Omental fat pad (tissue), 4 donors: ENCODE results near the gene RANBP17. TPM values are rescaled to one million over a fixed set of nuclear protein-coding genes. Genes with fewer than 3 reads are reported as not detected.

ENCODE experiments used
- ATAC-seq: fragments of 150-250 bp; one replicate; pipeline ENCODE4 v1.9.1; 2016; ENCODE audit warnings: mild to moderate bottlenecking, moderate library complexity; ENCODE audit not compliant: low FRiP score
- DNase-seq: peaks from one replicate; pipeline ENCODE4 v3.0.0-alpha.2; 2019; ENCODE audit warnings: low spot score
- CTCF ChIP-seq, 3 donors: fragments of 450-650 bp; IDR thresholded peaks; one replicate each; pipeline ENCODE4 v1.5.1; 2016 to 2017; ENCODE audit warnings: antibody characterized with exemption in 3 of 3, mild to moderate bottlenecking in 3 of 3, moderate library complexity in 2 of 3
- total RNA-seq, 4 donors: library from RNA; depleted of rRNA; stranded (reverse); fragments of >200 nt; gene quantifications; one replicate each; pipeline ENCODE4 v1.1.0, GENCODE V29; 2016

RANBP17 gene
- total RNA-seq, 4 donors from 2014 or later, result 0.93 to 10.7 (median 3.8) TPM

GRCh38 chr5:171306781-171307591 lies 445.2 kb downstream of the RANBP17 start:
- ATAC-seq (no peak), DNase-seq (no peak)
- TF ChIP-seq CTCF (IDR thresholded peaks at IDR 0.05), result no peak

GRCh38 chr5:171307789-171308452 lies 446.1 kb downstream of the RANBP17 start:
- no peak for DNase-seq
- no peak for TF ChIP-seq CTCF (IDR thresholded peaks at IDR 0.05)
- ATAC-seq, result no peak

DNA sequence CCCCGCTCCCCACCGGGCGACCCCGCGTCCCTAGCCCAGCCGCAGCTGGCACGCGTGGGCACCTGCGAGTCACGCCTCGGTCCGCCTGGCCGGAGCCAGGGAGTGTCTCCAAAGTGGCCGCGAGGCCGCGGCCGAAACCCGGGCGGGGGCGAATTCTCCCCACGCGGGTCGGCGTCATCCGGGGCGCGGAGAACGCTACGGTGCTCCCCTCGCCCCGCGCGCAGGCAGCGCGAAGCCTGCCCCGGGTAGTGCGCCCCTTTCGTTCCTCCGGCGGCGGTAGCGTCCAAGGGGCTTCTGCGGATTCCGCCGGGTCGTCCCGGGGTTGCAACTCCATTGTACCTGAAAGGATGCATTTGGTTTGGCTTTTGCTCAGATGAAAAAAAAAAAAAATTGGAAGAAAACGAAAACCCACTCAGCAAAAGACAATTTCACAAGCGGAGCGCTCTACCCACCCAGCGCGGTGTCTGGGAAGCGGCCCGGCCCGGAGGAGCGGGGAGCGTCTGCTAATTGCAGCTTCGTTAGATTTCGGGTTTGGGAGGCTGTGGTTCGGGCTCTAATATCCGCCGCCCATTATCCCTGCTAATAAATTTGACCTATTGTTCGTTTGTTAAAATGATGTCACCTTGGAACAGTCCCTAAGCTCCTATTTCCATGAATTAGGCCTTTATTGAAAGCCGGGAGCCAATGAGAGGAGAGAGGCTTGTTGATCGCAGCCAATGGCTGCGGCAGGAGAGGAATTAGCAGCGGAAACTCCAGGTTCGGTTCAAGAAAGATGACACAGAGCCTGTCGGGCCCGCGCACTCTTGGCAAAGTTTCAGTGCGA lies 446.8 kb downstream of the RANBP17 start, which contains the start of gene TLX3:
TSS of gene TLX3 (plus strand) at position 796 of the 823 bp plus-strand sequence. CDS start 118 bp downstream, outside the sequence.
- ATAC-seq, result no peak
- no peak for TF ChIP-seq CTCF (IDR thresholded peaks at IDR 0.05)
- no peak for DNase-seq

DNA sequence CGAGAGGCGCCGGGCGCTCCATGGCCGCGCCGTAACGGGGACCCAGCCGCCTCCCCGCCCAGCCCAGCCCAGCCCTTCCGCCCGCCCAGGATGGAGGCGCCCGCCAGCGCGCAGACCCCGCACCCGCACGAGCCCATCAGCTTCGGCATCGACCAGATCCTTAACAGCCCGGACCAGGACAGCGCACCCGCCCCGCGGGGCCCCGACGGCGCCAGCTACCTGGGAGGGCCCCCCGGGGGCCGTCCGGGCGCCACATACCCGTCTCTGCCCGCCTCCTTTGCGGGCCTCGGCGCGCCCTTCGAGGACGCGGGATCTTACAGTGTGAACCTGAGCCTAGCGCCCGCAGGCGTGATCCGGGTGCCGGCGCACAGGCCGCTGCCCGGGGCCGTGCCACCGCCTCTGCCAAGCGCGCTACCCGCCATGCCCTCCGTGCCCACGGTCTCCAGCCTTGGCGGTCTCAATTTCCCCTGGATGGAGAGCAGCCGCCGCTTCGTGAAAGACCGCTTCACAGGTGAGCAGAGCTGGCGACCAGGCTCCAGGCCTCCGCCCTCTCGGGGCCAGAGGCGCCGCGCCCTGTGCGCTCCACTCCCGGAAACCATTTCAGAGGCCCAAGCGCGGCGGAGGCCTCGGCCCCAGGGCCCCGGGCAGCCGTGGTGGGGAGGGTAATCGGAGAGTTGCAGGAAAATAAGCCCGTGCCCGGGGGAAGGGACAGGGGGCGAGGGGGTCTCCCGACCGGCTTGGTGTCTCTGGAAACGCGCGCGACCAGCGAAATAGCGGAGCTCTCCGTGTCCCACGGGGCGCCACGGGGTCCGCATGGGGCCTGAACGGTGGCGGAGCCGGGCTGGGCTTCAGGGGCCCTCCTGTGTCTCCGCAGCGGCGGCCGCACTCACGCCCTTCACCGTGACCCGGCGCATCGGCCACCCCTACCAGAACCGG lies 447.7 kb downstream of the RANBP17 start:
- TF ChIP-seq CTCF (IDR thresholded peaks at IDR 0.05), result no peak
- DNase-seq (no peak), ATAC-seq (no peak)

DNA sequence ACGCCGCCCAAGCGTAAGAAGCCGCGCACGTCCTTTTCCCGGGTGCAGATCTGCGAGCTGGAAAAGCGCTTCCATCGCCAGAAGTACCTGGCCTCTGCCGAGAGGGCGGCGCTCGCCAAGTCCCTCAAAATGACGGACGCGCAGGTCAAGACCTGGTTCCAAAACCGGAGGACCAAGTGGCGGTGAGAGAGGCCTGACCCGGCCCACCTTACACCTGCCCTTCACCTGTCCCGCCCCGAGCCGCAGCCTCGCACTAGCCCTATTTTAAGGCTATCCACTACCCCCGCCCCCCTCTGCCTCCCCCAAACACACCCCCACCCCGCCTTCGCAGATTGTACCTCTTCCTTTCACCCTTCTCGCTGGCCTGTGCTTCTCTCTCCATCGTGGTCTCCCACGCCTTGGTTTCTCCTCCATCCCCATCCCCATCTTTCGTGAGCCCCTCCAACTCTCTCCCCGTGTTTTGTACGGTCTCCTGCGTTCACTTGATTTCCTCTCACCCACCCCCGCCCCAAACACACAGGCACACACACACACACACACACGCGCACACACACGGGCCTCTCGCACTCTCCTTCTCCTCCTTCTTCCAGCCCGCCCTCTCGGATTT lies 448.5 kb downstream of the RANBP17 start:
- DNase-seq, result no peak
- no peak for ATAC-seq
- TF ChIP-seq CTCF (IDR thresholded peaks at IDR 0.05), result no peak
